TTC549 (cell line): Measurements from ENCODE around the gene PLA2G2A.
"Not testable (repeated sequence)": the region's sequence is repeated elsewhere in the genome, so short reads cannot be mapped to it uniquely, and the experiment has no call there.

Experiments
- FAIRE-seq: peaks from 2 replicates; lab custom pipeline; 2012; peaks lifted over from hg19 to GRCh38; lab: Jason Lieb, UNC

Gene PLA2G2A, protein sequence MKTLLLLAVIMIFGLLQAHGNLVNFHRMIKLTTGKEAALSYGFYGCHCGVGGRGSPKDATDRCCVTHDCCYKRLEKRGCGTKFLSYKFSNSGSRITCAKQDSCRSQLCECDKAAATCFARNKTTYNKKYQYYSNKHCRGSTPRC

DNA sequence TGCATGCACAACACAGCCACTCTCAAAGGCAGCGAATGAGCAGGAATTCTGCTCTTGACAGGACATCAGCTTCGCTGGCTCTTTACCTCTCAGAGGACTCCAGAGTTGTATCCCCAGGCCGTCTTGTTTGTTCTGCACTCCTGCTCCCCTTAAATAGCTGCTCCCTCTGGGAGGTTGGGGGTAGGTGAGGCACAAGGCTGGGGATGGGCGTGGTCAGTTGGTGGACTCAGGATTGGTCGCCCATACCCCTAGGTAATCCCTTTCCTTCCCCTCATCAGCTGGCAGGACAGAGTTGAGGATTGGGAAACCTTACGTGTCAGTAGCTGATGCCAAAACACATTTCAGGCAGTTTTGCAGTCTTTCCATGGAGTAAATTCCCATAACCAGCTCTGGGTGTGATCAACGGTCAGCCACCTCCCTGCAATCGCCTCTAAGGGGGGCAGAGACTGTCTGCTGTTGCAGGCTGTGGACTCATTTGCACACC, at the start of gene PLA2G2A:
TSS of gene PLA2G2A (minus strand) at position 125 of the 484 bp plus-strand sequence. CDS start 845 bp downstream, outside the sequence.
- no peak for FAIRE-seq

DNA sequence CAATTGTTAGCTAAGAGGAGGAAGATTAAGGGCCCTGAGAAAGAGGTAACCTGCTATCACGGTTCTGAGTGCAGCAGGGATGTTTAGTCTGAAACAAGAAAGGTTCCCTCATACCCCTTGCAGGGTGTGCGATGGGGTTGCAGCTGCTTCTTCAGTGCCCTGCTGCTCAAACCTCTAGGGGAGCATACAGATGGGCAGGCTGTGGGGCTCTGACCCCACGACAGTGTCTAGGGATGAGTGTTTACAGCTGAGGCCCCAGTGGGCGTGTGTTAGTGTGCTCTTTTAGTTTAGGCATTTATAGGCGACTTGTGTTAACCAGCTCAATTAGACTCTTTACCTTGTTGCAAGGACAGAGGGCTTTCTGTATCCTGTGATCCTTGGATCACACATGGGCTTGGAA, 49.3 kb upstream of the PLA2G2A start:
- FAIRE-seq: no peak

DNA sequence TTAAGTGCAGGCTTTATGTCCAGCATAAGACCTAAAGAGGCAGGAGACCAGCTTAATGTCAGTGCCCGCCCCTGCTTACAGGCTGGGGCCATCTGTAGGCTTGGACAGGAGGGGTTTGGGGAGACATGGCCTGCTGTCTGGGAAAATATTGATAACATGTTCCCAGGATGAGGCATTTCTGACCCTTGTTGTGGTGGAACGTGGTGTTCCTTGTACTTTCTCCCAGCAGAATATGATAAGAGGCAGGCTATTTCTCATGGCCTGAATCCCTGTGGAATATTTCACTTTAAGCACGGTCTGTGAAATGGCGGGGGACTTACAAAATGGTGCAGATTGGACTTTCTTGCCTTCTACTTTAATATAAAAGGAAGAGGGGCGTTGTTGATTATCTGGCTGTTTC, 48.7 kb upstream of the PLA2G2A start:
- no peak for FAIRE-seq

DNA sequence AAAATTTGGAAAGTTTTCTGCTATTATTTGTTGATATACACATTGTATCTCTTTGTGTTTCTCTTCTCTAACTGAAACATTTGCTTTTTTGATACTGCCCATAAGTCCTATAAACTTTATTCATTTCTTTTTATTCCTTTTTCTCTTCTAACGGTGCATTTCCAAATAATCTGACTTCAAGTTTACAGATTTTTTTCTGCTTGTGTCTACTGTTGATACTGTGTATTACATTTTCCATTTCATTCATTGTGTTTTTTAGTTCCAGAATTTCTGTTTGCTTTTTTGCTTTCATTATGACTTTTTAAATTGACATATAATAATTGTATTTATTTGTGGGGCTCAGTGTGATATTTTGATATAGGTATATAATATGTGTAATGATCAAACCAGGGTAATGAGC, 38.3 kb upstream of the PLA2G2A start:
- FAIRE-seq: no peak

DNA sequence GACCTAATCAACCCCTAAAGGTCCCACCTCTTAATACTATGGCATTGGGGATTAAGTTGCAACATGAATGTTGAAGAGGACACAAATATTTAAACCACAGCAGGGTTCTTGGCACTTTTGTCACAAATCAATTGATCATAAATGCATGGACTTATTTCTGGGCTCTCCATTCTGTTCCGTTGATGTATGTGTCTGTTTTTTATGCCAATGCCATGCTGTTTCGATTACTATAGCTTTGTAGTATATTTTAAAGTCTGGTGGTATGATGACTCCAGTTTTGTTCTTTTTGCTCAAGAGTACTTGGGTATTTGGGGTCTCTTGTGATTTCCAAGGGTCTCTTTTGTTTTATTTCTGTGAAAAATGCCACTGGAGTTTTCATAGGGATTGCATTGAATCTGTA, 34.7 kb upstream of the PLA2G2A start:
- FAIRE-seq: no peak

DNA sequence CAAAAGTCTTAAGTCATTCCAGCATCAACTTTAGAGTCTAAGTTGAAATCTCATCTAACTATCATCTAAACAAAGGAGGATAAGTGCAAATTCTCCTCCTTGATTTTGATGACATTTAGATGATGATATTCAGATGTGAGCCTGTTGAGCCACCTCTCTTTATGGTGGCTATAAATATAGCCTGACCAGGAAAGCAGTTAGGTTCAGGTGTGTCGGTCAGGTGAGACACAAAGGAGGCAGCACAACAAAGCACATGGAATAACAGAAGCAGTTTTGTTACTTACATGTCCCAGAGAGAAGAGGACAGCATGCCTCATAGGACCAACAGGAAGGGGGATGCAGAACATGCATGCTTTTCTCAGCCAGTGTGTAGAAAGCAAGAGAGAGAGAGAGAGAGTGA, 30.6 kb upstream of the PLA2G2A start:
- FAIRE-seq: no peak

DNA sequence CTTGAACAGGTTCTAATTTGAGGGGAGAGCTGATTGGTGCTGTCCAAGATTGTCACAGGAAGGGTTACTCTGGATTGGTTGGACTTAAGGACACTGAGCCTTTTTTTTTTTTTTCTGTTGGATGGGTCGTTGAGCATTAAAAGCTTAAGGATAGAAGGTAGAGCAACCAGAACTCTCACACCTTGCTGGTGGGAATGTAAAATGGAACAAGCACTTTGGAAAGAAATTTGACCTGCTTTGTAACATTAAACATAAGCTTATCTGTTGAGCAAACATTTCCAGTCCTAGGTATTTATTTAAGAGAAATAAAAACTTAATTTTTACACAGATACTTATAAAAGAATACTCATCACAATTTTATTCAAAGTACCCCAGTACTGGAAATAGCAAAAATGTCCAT, 29.8 kb upstream of the PLA2G2A start:
- no peak for FAIRE-seq

DNA sequence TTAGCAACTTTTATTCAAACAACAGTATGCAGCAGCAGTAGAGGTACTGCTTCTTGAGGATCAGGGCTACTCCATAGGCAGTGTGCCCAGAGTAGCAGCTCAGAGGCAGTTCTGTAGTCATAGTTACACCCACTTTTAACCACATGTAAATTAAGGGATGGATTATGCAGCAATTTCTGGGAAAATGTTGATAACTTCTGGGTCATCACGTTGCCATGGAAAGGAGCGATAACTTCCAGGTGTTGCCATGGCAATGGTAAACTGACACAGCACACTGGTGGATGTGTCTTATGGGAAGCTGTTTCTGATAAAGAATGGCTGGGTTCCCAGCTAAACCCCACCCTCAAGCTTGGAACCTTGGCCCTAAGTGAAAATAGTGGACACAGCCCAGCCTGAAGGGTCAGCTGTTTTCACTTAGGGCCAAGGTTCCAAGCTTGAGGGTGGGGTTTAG, 29.0 kb upstream of the PLA2G2A start:
- FAIRE-seq: no peak

DNA sequence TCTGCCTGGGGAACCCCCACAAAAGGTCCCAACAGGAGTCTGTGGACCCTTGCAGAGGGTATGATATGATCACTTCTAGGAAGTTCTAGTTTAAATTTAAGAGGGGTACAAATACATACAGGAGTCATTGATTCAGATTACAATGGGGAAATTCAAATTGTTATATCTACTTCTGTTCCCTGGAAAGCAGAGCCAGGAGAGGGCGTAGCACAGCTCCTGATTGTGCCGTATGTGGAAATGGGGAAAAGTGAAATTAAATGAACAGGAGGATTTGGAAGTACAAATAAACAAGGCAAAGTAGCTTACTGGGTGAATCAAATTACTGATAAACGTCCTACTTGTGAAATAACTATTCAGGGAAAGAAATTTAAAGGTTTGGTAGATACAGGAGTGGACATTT, 19.4 kb upstream of the PLA2G2A start:
- FAIRE-seq: not testable (repeated sequence)

DNA sequence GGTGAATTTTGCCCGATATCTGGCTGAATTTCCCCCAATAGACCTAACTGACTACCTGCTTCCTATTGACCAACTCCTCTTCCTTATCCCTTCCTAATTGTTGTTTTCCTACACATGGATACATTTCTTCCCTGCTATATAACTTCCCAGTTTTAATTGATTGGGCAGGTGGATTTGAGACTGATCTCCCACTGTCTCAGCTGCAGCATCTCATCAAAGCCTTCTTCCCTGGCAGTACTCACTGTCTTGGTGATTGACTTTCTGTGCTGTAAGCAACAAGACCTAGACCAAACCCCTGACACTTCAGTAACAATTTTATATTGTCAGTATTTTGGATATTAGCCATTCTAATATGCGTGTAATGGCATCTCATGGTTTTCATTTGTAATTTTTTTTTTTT, 11.3 kb upstream of the PLA2G2A start:
- no peak for FAIRE-seq

DNA sequence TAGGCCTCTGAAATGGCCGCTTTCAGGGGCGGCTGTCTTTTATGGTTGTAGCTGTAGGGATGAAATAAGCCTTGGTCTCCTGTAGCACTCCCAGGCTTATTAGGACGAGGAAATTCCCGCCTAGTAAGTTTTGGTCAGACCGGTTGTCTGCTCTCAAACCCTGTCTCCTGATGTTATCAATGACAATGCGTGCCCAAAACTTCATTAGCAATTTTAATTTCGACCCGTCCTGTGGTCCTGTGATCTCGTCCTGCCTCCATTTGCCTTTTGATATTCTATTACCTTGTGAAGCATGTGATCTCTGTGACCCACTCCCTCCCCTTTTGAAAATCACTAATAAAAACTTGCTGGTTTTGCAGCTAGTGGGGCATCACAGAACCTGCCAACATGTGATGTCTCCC, 10.8 kb upstream of the PLA2G2A start:
- FAIRE-seq: not testable (repeated sequence)

DNA sequence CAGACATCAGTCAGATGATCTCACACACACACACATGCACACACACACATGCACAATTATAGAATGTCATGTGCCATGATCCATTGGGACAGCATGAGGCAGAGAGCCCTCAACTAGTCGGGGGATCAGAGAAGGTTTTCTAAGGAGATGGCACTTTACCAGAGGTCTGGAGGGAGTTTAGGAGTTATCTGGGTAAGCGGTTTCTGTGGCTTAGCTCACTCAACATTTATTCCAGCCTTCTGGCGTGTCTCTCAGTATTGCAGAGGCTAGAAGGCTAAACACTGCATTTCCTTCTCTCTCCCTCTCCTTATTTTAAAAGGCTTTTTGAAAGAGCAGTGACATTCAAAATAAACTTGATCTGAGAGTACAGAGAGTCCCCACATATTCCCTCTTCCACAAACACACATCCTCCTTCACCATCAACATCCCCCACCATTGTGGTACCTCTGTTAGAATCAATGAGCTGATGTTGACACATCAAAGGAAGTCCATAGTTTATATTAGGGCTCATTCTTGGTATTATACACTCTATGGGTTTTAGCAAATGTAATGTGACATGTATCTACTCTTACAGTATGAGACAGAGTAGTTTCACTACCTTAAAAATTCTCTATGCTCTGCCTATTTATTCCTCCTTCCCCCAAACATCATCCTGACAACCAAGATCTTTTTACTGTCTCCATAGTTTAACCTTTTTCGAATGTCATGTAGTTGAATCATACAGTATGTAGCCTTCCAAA, 9.0 kb upstream of the PLA2G2A start:
- FAIRE-seq: no peak

DNA sequence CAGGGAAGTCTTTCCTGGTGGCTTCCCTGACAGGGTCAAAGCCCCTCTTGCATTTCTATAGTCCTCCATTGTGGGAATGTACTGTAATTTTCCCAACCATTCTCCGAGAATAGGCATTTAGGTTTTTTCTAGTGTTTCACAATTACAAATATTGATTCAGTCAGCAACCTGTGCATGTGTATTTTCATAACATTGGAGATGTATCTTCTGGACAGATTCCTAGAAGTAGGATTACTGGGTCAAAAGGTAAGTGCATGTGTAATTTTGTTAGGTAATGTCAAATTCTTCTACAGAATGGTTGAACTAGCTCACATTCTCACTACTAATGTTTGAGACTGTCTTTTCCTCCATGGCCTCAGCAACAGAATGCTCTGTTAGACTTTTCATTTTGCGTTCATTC, 8.3 kb upstream of the PLA2G2A start:
- FAIRE-seq: no peak

DNA sequence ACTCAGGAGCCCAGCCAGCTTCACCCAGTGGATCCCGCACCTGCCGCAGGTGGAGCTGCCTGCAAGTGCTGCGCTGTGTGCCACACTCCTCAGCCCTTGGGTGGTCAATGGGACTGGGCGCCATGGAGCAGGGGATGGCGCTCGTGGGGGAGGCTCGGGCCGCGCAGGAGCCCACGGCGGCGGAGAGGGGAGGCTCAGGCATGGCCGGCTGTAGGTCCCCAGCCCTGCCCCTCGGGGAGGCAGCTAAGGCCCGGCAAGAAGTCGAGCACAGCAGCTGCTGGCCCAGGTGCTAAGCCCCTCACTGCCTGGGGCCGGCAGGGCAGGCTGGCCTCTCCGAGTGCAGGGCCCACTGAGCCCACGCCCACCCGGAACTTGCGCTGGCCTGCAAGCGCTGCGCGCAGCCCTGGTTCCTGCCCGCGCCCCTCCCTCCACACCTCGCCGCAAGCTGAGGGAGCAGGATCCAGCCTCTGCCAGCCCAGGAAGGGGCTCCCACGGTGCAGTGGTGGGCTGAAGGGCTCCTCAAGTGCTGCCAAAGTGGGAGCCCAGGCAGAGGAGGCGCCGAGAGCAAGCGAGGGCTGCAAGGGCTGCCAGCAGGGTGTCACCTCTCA, 5.1 kb upstream of the PLA2G2A start:
- FAIRE-seq: not testable (repeated sequence)

DNA sequence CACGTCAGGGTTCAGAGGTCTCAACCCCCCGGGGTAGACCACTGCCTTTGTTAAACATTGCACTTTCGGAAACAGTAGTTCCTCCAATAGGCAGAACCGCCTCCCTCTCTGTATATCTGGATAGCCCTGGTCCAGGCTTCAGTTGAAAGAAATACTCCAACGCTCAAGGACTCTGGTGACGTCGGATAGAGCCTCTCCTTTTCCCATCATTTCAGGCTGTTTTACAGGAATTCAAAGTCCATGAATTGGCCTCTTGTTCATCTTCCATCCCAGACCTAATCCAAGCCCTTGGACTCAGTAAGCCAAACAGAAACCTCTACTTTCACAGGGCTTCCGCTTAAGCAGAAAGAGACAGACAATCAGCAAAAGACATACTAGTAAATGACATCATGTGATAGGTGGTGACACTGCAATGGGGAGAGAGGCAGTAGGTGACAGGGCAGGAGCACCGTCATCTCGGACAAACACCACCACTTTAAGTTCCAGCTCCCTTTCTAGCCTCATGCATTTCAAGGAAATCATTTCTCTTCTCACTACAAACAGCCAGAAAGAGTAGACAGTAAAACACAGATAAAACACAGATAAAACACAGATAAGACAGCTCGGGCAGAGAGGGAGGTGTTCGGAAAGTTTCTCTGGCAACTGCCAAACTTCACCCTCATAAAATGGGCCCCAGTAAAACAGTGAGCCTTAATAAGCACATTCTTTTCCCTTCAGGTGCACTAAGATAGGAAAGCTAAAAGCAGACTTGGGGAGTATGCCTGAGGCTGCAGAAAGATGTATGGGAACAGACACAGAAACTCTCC, 2.3 kb upstream of the PLA2G2A start:
- no peak for FAIRE-seq

DNA sequence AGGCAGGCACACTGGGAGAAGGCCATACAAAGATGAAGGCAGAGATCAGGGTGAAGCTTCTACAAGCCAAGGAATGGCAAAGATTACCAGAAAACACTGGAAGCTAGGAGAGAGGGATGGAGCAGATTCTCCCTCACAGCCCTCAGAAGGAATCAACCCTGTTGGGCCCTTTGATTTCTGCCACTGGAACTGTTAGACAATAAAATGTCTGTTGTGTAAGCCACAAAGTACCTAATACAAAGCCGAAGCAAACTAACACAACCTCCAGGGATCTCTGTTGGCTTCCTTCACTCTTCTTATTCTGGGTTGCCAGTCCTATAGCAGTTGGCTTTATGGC, 1.7 kb upstream of the PLA2G2A start:
- FAIRE-seq: no peak

DNA sequence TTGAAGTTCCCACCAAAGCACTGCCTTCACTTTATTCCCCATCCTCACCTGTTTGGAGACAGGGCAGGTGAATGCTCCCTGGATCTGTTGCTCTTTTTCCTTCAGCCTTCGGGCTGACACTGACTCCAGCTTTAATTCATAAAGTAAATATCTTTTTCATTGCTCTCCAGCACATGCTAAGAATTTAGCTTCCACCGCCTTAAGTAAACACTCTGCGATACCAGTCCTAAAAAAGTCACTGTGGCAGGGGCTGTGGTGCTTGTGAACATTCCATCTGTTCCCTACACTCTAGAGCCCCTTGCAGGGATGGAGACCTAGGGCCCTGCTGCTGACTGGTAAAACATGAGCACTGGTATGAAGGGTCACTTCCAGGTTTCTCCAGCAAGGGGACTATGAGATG, 896 bp upstream of the PLA2G2A start:
- no peak for FAIRE-seq

DNA sequence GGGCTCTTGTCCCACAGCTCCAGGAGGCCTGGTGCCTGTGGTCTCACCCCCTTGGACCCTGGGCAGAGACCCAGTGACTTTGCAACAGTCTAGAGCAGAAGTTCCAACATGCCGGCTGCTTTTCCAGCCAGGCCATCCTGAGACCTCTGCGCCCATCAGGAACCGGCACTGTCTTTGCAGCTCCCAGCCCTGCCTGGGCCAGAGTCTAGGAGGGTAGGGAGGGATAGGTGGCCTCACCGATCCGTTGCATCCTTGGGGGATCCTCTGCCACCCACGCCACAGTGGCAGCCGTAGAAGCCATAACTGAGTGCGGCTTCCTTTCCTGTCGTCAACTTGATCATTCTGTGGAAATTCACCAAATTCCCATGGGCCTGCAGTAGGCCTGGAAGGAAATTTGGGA, 1.3 kb downstream of the PLA2G2A start:
- no peak for FAIRE-seq

DNA sequence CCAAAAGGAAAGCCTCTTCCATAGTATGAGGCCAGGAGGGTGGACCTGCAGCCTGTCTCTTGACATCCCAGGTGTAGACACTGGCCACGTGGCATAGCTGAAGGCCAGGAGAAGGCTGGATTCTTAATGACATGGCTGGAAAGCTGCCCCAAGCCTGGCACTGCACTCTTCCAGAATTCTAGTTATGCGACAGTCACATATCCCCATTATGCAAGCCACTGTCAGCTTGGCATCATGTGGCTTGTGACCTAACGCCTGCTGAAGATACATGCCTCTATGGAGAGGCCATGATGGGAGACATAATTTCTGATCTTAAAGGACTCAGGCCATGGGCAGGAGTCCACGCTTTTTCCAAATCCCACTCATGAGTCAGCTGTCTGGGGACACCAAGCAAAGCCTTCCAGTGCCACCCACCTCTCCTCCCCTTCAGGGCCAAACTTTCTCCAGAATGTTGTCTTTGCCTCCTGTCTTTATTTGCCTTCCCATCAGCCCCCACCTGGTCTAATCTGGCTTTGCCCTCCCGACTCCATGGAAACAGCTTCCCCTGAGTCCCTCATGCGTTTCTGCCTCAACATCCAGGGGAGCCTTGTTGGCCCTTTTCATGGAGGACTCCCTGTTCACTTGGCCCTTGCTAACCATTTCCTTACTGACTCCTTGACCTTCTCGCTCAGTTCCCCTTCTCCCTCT, 3.0 kb downstream of the PLA2G2A start:
- no peak for FAIRE-seq

DNA sequence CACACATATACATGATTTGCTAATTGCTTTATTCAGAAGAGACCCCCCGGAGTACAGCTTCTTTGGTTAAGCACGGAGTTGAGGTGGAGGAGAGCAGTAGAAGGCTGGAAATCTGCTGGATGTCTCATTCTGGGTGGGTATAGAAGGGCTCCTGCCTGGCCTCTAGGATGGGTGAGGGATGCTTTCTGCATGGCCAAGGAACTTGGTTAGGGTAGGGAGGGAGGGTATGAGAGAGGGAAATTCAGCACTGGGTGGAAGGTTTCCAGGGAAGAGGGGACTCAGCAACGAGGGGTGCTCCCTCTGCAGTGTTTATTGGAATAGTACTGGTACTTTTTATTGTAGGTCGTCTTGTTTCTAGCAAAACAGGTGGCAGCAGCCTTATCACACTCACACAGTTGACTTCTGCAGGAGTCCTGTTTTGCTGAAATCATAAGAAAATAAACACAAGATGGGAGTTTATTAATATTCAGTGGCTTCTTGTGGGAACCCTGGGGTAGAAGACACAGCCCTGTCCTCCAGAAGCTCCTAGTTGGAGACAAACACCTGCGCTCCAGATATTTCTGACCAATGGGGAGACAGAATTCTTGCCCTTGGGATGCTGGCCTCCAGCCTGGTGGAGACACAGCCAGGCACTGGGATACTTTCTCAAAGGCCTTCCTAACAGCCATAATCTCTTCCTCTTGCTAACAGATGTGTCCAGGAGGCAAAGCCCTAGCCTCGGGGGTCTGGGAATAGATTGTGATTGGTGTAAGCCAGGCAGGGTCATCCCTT, 3.8 kb downstream of the PLA2G2A start:
- FAIRE-seq: no peak

DNA sequence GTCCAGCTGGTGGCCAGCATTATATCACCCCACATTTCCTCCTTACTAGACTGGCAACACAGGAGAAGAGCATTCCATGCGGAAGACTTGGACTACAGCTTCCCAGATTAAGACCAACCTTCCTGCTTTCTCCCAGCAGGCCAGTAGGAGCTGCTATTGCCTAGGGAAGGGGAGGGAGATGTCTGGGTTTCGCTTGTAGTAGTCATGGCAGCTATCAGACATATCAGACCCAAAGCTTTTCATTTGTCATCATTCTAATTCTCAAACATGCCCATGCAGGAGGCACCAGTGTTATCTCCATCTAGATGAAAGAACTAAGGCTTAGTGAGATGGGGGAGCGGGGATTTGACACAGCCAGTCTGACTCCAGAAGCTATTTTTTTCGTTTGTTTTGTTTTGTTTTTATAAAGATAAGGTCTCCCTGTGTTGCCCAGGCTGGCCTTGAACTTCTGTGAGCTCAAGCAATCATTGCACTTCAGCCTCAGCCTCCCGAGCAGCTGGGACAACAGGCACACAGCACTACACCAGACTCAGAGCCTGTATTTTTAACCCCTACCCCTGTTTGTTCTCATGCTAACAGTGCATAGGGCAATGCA, 4.5 kb downstream of the PLA2G2A start:
- FAIRE-seq: no peak
